Middle frontal gyrus (tissue), 1 donor: ENCODE measurements around the gene TMEM273.
"Not testable (repeated sequence)": the region's sequence is repeated elsewhere in the genome, so short reads cannot be mapped to it uniquely, and the experiment has no call there.

Source experiments
- DNase-seq: peaks from one replicate; pipeline ENCODE4 v3.0.0-alpha.2; 2015; ENCODE audit warnings: low spot score; ENCODE audit errors: extremely low spot score

Gene TMEM273

GRCh38 chr10:49205206-49205605, 17.0 kb upstream of the TMEM273 start:
- DNase-seq = no peak

DNA sequence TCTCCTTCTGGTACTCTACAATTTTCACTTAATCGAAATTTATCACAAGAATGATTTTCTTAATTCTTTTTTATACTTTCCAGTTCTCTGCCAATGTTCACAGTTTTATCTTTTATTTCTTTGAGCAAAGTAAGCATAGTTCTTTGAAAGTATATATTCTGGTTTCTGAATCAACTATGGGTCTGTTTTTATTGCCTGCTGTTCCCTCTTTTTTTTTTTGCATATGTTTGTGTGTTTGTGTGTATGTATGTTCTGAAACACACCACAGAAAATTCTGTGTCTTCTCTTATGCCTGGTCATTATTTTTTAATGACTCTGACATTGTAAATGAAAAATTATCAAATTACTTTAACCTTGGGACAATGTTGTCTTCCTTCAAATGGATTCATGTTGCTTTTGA, 15.9 kb upstream of the TMEM273 start:
- no peak for DNase-seq

- no peak for DNase-seq
Observed at GRCh38 chr10:49202266-49202665, 14.1 kb upstream of the TMEM273 start.

DNA sequence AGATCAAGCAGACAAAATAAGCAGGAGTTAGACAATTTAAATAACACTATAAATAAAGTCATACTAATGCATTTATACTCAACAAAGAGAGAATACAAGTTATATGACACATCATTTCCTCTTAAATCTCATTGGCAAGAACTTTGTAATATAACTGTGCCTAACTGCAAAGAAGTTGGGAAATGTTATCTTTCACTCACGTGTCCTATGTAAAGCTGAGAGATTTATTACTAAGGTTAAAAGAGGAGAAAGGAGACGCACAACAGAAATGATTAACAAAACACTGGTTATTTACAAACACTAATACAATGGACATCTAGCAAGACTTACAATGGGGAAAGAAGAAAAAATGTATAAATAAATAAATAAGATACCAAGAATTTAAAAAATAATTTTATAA, 12.7 kb upstream of the TMEM273 start:
- DNase-seq = no peak

GRCh38 chr10:49197171-49197570, 9.0 kb upstream of the TMEM273 start:
- DNase-seq = no peak

DNA sequence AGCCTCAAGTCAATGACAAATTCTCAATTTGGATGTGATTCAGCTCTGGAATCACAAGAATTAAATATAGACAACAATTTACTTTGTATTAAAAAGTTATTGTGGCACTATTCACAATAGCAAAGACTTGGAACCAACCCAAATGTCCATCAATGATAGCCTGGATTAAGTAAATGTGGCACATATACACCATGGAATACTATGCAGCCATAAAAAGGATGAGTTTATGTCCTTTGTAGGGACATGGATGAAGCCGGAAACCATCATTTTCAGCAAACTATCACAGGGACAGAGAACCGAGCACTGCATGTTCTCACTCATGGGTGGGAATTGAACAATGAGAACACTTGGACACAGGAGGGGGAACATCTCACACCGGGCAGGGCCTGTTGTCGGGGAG, 7.7 kb upstream of the TMEM273 start:
- DNase-seq = not testable (repeated sequence)

DNA sequence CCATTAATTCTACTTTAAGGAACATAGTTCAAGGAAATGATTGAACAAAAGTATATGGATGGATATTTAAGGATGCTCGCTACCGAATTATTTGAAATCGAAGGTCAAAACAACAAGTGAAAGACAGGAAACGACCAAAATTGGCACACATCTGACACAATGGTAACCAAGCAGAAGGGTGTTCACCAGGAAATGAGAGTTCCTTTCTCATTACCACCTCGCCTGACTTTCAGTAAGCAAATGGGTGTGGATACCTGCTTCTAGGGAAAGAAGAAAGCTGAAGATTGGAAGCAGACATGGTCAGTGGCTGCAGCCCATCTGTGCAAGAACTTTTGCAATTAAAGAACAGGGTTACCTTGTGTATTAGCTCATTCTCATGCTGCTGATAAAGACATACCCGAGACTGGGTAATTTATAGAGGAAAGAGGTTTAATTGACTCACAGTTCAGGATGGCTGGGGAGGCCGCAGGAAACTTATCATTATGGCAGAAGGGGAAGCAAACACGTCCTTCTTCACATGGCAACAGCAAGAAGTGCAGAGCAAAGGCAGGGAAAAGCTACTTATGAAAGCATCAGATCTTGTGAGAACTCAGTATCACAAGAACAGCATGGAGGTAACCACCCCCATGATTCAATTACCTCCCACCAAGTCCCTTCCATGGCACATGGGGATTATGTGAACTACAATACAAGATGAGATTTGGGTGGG, 6.2 kb upstream of the TMEM273 start:
- DNase-seq = no peak

GRCh38 chr10:49191349-49191748, 3.2 kb upstream of the TMEM273 start:
- DNase-seq = no peak

- no peak for DNase-seq
Observed at GRCh38 chr10:49189422-49189821, 1.2 kb upstream of the TMEM273 start.

- no peak for DNase-seq
Observed at GRCh38 chr10:49187044-49187484, 1.1 kb downstream of the TMEM273 start.

DNA sequence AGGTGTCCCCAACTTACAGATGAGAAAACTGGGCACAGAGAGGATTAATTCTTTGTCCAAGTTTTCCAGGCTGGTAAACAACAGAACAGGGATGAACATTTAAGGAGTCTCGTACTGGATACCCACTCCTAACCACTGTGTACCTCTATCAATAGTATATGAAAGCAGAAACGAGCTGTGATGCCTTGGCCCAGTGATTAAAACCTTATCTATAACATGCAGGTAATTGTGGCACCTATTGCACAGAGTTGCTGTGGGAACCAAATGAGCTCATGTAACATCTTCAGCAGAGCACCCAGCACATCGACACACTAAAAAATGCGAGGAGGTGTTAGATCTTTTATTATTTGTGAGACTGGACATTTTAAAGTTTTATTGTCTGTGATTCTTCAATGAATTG, 1.6 kb downstream of the TMEM273 start:
- DNase-seq = no peak

DNA sequence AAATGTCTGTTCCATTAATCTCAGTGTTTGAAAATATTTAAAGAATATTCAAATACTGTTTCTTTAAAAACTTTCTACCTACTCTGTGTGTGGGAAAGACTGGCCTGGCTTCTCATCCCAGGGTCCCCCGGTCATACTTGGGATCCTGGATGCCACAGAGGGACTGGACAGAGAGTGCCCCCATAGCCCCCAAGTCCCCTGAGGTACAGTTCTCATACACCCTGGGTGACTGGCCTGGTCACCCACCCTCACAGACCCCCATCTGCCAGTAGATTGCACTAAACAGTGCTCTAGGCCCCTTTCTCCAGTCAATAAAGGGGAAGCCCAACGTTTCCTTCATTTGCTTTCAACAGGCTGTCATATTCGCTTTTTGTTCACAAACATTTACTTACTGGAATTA, 3.0 kb downstream of the TMEM273 start:
- DNase-seq = no peak

DNA sequence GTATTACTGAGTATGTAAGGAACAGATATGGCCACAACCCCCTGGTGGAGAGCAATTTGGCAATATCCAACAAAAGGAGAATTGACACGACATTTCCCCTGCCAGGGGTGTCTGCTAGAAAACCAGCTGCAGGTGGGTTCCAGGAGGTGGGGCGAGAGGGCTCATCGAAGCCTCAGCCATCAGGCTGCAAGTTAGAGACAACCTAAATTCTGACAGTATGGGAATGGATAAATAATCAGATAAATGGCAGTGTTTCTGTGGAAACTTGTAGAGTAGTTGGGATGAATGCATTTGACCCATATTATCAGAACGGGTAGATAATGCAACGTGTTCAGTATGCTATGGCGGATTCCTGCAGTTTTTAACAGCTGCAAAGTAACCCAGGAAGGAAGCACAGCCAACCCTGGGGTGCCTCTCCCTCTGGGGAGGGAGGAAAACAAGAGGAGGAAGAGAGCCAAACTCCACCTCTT, 3.5 kb downstream of the TMEM273 start:
- DNase-seq = no peak

GRCh38 chr10:49183596-49184542, 4.3 kb downstream of the TMEM273 start:
- no peak for DNase-seq

GRCh38 chr10:49182776-49183175, 5.4 kb downstream of the TMEM273 start:
- no peak for DNase-seq

DNA sequence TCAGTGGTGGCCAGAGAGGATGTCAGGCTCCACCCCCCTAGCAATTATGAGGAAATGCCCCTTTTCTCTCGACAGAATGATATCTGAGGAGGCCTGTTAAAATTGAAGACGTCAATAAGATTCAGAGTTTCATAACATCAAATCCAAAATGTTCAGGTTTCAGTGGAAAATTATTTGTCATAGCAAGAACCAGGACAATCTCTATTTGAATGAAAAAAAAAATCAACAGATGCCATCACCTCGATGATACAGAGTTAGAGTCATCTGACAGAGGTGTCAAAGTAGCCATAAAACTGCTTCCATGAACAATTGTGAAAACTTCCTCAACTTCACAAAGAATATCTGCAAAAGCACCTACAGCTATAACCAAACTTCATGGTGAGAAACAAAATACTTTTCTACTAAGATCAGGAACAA, 7.7 kb downstream of the TMEM273 start:
- no peak for DNase-seq

GRCh38 chr10:49179699-49180443, 8.3 kb downstream of the TMEM273 start:
- DNase-seq = no peak

DNA sequence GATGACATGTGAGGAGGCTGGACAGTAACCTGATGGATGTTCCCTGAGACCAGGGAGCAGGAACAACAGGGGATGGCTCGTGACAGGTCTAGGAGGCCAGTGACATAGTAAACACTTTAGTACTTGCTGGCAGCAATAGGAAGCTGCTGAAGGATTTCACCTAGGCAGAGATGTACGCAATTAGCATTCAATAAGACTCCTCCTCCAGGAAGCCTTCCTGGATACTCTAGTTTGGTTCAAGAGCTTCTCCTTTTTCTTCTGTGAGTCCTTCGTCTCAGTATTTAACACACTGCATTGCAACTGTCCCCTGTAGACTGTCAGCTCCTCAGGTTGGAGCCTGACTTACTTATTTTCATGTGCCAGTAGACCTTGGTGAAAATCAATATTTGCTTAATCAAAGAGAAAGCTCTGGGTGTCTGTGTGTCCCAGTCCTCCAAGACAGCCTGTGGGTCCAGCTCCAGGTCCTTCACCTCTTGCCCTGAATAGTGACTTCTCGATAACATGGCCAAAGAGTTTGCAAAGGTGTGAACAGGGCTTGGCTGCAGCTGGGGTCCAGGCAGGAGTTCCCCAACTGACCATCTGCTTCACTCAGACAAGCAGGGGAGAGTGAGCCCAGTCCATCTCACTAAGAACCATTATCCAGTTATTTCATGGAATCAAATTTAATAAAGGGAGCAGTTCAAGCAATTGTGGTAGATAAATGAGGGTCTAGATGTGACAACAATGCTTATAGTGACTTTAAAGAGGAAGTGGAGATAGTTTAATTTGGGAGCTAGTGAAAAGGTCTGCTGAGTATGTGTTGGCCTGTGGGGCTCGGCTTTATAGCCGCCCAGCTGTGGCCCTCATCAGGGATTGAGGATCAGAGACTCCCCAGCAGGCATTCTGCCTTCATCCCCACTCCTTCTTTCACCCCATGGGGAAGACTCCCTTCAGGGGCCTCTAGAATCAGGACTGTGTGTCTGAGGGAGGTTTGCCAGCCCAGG, 9.4 kb downstream of the TMEM273 start:
- DNase-seq = no peak

DNA sequence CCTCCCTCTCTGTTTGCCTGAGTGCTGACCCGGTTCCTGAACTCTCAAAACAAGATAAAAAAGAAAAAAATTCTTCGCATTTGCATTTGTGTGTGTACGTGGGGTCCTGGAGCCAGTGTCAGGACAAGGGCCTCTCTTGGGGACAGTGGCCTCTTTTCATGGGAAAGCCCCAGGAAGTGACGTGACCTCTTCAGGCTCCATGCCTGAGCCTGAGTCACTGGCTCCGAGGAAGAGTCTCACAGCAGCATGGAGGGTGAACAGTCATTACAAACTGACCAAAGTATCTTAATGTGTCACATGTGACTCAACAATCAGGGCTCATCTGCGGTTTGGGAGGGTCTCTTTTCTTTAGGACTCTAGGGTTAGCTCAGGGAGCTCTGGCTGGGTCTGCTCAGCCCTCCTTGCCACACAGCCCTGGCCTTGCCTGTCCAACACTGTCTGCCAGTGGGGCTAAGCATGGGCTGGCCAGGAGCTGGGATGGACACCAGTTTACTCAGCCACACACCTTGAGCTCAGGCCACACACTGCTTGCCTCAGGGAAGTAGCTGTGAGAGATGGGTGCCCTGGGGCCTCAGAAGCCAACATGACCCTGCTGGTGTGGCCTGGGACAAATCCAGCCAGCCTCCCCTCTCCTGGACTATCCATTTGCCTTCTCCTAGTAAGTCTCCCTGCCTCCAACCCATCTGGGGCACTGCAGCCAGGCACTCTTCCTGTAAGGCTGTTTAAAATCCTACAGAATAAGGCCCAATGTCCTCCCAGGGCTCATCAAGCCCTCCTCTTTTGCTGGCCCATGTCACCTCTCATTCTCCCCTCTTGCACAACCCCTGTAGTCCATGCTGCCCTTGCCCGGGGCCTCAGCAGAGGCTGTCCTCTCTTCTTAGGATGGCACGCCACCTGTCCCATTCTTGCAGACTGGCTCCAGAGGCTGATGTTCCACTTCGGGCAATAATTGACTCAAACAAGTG, 10.5 kb downstream of the TMEM273 start:
- no peak for DNase-seq
